H4 (cell line): ENCODE results near the gene PLEKHM3. TPM values are rescaled to one million over a fixed set of nuclear protein-coding genes. Genes with fewer than 3 reads are reported as not detected.

ENCODE experiments used
- DNase-seq: peaks from one replicate; pipeline ENCODE4 v3.0.0-alpha.2; 2015; ENCODE audit warnings: low spot score
- total RNA-seq: library from RNA; depleted of rRNA; stranded (reverse); fragments of >200 nt; shearing (Covaris generic); gene quantifications from 2 replicates; pipeline ENCODE4 v1.2.3, GENCODE V29; 2014

Gene PLEKHM3
- total RNA-seq, 1 experiment from 2014 or later, result 2.2 TPM

GRCh38 chr2:207887500-207887899 lies 137.8 kb downstream of the PLEKHM3 start:
- no peak for DNase-seq

DNA sequence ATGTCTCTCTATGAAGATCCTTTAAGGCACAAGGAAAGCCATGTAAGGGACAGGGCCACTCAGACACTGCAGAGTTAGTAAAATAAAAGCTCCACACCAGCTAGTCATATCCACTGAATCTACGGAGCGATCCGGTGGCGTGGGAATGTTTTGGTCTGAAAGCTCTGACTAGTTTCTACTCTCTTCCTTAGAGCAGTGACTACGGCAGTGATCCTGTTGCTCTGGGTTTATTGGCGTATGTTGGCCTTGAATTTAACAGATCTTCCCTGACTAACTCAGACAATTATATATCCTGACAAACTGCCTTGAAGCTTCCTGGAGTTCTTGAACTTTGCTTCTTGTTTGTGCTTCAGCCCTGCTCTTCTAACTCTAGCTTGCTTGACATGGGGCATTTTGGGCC lies 140.3 kb downstream of the PLEKHM3 start:
- no peak for DNase-seq

DNA sequence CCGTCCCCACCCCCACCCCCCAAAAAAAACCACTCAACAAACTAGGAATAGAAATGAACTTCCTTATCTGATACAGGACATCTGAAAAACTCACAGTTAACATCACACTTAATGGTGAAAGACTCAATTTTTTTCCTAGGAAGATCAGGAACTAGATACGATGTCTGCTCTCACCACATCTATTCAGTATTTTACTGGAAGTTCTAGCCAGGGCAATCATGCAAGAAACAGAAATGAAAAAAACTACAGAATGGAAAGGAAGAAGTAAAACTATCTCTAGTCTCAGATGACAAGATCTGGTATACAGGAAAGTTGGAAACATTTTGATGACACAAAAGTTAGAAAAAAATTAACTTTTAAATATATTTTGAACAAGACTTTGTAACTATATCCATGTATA lies 141.2 kb downstream of the PLEKHM3 start:
- DNase-seq, result no peak

GRCh38 chr2:207883002-207883780 lies 142.1 kb downstream of the PLEKHM3 start:
- no peak for DNase-seq

DNA sequence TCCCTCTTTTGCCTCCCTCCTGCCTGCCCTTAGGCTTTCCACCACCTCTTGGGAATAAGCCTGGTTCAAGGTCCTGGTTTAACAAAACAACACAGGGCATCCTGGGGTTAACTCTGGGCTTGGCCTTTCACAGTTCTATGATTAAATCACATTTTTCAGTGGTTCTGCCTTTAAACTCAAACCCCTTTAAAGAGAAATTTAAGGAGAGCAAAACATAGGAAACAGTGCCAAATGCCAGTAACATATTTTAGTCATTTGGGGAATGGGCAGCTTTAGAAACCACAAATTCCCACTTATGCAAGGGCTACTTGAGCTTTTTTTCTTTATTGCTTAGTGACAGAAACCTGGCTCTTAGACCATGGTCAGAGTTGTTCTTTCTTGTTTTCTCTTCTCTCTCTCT lies 143.4 kb downstream of the PLEKHM3 start:
- DNase-seq, result no peak

- no peak for DNase-seq
These were observed 145.8 kb downstream of the PLEKHM3 start for GRCh38 chr2:207879536-207879935.

GRCh38 chr2:207876842-207877535 lies 148.3 kb downstream of the PLEKHM3 start:
- no peak for DNase-seq

GRCh38 chr2:207875473-207876212 lies 149.7 kb downstream of the PLEKHM3 start:
- no peak for DNase-seq

DNA sequence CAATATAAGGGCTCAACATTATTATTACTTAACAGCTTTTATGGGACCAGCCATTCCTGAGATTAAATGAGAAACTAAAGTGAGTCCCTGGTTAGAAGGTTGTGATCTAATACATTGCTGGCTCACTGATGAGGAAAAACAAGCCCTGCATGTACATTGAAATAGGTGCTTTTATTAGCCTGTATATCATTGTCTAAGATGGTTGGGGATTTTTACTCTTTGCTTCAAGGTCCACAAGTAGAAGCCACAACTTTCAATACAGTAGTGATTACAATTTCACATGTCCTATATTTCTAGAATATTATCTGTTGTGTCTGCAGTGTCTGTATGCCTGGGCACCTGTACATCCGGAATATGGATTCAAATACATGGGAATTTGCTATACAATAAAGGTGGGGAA lies 151.5 kb downstream of the PLEKHM3 start:
- no peak for DNase-seq

DNA sequence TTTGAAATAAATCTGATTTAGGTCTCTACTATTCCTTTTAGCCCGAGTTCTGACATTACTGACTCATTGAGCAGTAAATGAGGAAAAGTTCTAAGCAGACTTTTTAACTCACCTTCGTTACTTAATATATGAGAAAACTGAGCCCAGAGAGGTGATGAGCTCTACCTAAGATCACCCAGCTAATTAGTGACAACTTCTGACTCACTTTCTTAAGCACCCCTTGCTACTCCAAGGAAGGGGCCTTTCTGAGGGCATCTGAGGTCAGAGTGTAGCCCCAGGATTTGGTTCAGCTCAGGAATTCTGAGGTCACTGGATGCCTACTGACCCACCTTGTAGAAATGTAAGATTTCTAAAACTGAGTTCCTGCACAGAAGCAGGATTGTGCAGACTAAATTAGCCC lies 153.4 kb downstream of the PLEKHM3 start:
- no peak for DNase-seq

- DNase-seq, result no peak
These were observed 153.8 kb downstream of the PLEKHM3 start for GRCh38 chr2:207871506-207871905.

DNA sequence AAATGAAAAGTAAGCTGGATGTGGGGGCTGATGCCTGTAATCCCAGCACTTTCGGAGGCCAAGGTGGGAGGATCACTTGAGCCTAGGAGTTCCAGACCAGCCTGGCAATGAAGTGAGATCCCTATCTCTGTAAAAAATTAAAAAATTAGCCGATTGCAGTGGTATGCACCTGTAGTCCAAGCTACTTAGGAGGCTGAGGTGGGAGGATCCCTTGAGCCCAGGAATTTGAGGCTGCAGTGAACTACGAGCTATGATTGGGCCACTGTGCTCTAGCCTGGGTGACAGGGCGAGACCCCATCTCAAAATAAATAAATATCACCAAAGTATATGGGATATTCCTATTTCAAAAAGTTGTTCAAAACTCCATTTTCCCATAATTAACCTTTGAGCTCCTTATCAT lies 154.5 kb downstream of the PLEKHM3 start:
- DNase-seq, result no peak

- peak; percentile 85 for DNase-seq
These were observed 155.2 kb downstream of the PLEKHM3 start for GRCh38 chr2:207869784-207870778.

DNA sequence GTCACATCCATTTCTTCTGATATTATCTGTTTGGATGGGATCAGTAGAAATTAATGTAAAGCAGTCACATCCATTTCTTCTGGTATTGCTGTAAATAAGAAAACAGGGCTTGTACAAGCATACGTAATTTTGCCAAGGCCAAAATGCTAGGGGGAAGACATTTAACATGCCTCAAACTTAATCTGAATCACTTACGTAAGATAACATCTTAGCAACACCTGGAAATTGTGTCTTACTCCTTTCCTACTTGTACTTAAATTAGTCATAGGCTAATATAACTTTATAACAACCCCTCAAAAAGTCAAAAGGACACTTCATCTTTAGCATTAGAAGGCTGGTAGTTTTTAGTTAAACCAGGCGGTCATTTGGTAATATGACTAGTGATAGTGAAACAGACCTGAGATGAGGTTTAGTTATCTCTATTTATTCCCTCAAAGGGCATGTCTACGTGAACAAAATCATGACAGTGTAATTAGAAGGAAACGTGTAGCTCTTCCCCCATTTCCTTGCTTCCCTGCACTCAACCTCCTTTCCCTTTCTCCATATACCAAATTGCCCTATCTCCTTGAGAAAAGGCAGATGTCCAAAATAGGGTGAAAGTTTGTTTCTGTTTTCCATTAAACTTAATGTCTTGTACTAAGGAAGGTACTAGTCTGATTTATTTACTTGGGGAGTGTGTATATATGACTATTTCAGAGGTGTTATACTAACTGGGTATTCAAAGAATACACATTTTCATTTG lies 156.3 kb downstream of the PLEKHM3 start:
- DNase-seq, result no peak

DNA sequence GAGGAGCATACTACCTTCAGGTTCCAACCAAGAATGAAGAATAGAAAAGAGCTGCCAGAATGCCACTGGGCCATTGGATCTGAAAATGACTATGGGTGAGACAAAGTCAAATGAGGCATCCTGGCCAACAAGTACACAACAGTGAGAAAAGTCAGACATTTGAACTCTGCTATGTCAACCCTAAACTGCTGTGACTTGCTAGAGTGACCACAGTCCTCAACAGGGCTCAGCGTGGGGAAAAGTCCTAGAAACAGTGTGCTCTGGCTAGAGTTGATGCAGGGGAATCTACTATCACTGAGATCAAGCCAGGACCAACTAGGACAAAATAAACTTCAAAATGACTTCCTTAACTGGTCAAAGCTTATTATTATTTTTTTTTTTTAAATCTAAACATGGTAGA lies 157.4 kb downstream of the PLEKHM3 start:
- no peak for DNase-seq

GRCh38 chr2:207867056-207867455 lies 158.3 kb downstream of the PLEKHM3 start:
- DNase-seq, result no peak

DNA sequence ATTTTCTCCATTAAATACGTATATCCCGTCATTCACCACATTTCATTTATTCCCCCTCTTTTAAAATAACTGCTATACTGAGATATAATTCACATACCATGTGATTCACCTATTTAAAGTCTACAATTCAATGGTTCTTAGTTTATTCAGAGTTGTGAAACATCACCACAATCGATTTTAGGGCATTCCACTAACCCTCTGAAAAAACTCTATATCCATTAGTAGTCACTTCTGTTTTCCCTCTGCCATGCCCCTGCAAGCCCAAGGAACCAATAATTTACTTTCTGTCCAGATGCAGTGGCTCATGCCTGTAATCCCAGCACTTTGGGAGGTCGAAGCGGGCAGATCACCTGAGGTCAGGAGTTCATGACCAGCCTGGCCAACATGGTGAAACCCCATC lies 160.1 kb downstream of the PLEKHM3 start:
- no peak for DNase-seq

- no peak for DNase-seq
These were observed 162.0 kb downstream of the PLEKHM3 start for GRCh38 chr2:207863345-207863744.

DNA sequence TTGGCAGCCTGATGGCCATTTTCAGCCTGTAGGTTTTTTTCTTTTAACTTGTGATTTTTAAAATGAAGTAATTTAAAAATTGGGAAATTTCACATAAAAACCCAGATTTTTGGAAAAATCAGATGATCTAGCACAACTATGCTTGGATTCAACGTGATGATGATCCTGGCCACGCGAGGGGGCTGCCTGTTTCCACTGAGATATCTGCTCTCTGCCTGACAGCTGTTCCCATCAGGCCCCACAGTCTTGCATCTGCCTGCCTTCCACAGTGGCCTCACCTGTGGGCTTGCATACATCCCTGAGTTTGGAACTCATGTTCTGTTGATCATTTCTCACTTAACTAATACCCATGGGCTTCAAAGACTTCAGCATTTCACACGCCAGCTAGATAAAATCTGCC lies 163.5 kb downstream of the PLEKHM3 start:
- DNase-seq, result no peak

DNA sequence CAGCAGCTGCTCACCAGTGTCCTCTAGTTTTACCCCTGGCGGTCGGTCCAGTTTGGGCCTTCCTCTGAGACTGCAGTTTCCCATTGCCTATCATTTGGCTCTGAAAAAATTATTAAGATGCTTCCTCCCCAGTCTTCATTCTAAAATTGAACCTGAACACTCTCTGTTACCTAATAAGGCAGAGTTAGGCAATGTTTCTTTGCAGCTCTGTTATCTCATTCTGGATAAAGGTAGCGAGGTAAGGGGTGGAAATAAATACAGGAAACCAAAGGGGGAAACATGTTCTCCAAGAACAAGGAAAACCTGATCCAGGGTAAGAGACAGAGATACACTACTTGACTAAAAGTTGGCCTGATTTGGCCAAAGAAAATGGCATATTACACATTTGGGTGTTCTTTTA lies 164.6 kb downstream of the PLEKHM3 start:
- DNase-seq, result no peak

GRCh38 chr2:207855591-207855990 lies 169.7 kb downstream of the PLEKHM3 start:
- DNase-seq, result no peak
